ENCODE results near the gene LIAS.

- TF ChIP-seq CTCF (IDR thresholded peaks at IDR 0.05): no peak
- TF ChIP-seq ZFX (IDR thresholded peaks at IDR 0.05; ENCODE audit: borderline replicate concordance): no peak
Observed at GRCh38 chr4:39528061-39528465, 69.2 kb downstream of the LIAS start.
